IPS-15b (cell line): ENCODE results near the gene GLIS1.

Experiments used
- H3K27me3 ChIP-seq: one replicate; pipeline ENCODE4 v1.6.1; 2013; ENCODE audit warnings: low read length; ENCODE audit not compliant: control insufficient read depth, insufficient read depth
- H3K36me3 ChIP-seq: one replicate; pipeline ENCODE4 v1.6.1; 2013; ENCODE audit warnings: low read length; ENCODE audit not compliant: control insufficient read depth, insufficient read depth
- H3K4me1 ChIP-seq: one replicate; pipeline ENCODE4 v1.6.1; 2013; ENCODE audit warnings: mild to moderate bottlenecking, low read length; ENCODE audit not compliant: control insufficient read depth, insufficient read depth
- H3K4me3 ChIP-seq: one replicate; pipeline ENCODE4 v1.5.1; 2013; ENCODE audit warnings: low read depth, low read length
- H3K9ac ChIP-seq: one replicate; pipeline ENCODE4 v1.6.1; 2013; ENCODE audit warnings: low read depth, mild to moderate bottlenecking, low read length
- H3K9me3 ChIP-seq: one replicate; pipeline ENCODE4 v1.6.1; 2013; ENCODE audit warnings: mild to moderate bottlenecking, low read length; ENCODE audit not compliant: control insufficient read depth, insufficient read depth

Gene GLIS1

DNA sequence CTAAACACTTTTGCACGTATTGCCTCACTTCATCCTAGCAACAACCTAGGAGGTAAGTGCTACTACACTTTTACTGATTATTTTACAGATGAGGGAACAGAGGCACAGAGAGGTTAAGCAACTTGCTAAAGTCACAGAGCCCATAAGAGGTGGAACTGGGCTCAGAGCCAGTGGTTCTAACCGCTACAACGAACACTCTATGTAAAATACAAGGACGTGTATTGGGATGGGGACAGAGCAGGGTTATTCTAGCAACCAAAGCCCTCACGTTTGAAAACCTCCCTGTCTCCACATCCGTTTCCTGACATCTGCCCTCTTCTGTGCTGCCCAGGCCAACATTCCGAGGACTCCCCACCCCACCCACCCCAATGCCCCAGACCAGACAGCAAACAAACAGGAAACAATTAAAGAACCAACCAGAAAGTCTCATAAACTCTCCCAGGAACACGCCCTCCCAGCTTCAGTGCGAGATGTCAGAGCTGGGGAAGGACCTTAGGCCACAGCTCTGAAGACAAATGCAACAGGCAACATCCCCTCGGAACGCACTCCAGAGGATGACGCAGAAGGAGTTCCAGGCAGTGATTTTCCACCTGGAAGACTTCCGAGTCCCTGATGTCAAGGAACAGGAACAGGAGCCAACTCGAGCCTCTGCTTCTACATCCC lies 41.1 kb downstream of the GLIS1 start:
- Histone ChIP-seq H3K27me3 (no peaks in the 10 kb centered on the region), H3K4me1 (no peaks in the 10 kb centered on the region), H3K36me3 (no peaks in the 10 kb centered on the region), H3K4me3 (no peak overlapping the region), H3K9me3 (no peaks in the 10 kb centered on the region), H3K9ac (no peak overlapping the region)

DNA sequence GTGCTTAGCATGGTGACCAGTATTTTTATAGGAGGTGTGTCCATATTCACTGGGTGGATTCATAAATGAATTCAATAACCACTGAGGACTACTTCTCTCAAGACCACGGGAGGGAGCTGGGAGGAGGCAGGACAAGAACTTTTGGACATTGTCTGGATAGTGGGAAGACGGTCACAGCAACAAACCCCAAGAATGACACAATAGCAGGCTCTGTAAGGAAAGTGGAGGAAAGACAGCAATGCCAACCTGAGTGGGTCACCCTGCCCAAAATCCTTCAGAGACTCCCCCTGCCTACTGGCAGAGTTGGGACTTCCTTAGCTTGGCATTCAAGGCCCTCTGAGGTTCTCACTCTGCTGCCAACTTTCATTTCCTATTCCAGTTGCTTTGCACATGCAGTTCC lies 42.0 kb downstream of the GLIS1 start:
- no peaks in the 10 kb centered on the region for H3K36me3 ChIP-seq
- no peak overlapping the region for H3K4me3 ChIP-seq
- H3K27me3 ChIP-seq = no peaks in the 10 kb centered on the region
- H3K9me3 ChIP-seq = no peaks in the 10 kb centered on the region
- no peak overlapping the region for H3K9ac ChIP-seq
- no peaks in the 10 kb centered on the region for H3K4me1 ChIP-seq

DNA sequence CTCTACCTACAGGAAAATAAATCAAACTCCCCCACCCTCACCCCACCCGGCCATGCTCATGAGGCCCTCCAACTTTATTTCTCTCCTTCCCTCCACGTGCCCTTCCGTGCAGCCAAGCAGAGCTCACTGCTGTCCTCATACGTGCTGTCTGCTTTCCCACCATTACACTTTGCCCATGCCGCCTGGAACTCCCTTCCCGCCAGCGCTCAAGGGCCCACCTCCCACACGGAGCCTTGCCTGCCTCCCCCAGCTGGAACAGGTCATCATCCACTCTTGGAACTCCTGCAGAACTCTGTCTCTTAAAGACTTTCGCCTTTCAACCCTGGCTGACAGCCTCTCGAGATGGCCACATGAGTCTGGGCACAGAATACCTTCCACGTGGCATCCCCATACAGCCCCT lies 42.4 kb downstream of the GLIS1 start:
- no peak overlapping the region for H3K4me3 ChIP-seq
- H3K9ac ChIP-seq = no peak overlapping the region
- H3K4me1 ChIP-seq = no peaks in the 10 kb centered on the region
- no peaks in the 10 kb centered on the region for H3K9me3 ChIP-seq
- no peaks in the 10 kb centered on the region for H3K36me3 ChIP-seq
- no peaks in the 10 kb centered on the region for H3K27me3 ChIP-seq

DNA sequence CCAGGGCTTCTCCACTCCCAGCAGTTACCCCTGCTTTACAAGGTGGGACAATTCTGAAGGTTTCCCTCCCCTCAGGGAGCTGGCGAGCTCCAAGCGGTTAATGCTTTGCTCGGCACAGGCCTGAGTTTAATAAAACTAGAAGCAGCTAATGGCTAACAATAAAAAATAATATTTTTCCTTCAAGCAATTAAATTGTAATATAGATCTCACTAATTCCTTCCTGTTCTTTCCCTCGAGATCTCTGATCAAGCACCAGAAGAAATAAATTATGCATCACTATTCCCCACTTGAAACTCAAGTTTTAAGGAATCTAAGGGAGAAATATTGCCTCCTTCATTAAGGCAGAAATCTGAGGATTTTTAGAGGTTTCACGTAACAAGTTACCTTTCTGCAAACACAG lies 42.9 kb downstream of the GLIS1 start:
- no peaks in the 10 kb centered on the region for H3K4me1 ChIP-seq
- no peaks in the 10 kb centered on the region for H3K27me3 ChIP-seq
- H3K4me3 ChIP-seq = no peak overlapping the region
- no peaks in the 10 kb centered on the region for H3K9me3 ChIP-seq
- no peaks in the 10 kb centered on the region for H3K36me3 ChIP-seq
- no peak overlapping the region for H3K9ac ChIP-seq

DNA sequence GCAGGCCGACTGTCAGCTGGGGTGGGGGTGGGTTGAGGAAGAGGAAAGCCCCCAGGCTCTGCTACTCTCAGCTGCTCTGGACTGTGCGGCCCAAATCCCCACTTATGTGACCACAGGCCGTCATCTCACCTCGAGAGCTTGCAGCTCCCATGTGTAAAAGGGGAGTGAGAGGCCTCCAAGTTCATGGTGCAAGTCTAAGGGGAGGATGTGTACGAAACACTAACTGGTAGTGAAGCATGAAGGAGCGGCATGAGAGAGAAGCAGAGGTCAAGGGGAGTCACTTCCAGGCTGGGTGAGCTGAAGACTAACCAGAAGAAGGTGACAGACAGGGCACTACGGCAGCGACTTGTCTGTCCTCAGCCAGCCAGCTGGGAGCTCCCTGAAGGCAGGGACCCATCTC lies 43.8 kb downstream of the GLIS1 start:
- Histone ChIP-seq H3K27me3 (no peaks in the 10 kb centered on the region), H3K4me1 (no peaks in the 10 kb centered on the region), H3K9ac (no peak overlapping the region), H3K9me3 (no peaks in the 10 kb centered on the region), H3K4me3 (no peak overlapping the region), H3K36me3 (no peaks in the 10 kb centered on the region)

DNA sequence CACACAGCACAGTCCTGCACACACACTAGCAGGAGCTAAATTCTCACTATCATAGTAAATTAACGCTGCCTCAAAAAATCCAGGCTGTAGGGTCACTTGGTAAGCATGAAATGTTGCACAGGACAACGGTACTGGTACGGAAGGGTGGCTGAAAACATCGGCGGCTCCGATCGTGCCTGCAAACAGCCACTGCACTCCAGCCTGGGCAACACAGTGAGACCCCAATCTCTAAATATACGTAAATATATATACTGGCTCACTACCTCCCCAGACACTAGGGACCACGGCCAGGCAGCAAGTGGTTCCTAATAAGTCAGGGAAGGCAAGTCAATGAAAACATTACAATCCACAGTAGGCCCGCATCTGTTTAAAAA lies 44.3 kb downstream of the GLIS1 start:
- H3K9me3 ChIP-seq = no peaks in the 10 kb centered on the region
- no peaks in the 10 kb centered on the region for H3K4me1 ChIP-seq
- H3K27me3 ChIP-seq = no peaks in the 10 kb centered on the region
- no peak overlapping the region for H3K4me3 ChIP-seq
- no peaks in the 10 kb centered on the region for H3K36me3 ChIP-seq
- H3K9ac ChIP-seq = no peak overlapping the region

DNA sequence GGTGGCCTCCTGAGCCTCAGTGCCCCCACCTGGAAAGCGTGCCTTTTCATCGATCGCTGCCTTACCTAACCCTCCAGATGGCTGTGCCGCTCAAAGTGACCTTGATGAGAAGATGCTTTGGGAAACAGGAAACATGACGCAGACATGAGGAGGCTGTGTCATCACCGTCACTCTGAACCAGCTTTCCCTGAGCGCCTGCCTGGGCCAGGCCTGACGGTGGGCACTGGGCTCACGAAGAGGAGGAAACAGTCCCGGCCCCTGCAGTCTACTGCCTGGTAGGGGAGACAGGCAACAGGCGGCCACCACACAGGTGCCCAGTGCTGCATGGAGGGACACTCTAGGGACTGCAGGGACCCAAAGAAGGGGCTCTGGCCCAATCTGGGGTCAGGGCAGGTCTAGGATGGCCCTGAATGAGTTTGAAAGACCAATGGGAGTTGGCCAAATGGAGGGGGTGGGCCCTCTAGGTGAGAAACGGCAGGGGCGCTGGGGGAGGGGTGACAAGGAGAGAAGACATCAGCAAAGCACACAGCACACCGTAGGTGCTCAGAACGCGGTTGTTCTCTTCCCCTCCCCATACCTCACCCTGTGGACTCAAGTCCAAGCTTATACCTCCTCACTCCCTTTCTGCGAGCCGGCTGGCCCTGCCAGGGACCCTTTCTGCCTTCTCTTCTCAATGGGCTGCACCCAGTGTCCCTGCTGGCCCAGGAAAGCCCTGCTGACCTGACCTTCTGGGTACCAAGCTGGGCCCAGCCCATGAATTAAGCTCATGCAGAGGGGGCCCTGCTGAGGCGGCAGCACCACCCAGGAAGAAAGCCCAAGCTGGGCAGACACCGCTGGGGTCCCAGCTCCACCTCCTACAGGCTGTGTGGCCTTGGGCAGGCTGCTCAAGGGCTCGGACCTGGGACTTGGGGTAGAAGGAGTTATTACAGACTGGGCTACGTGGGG lies 44.9 kb downstream of the GLIS1 start:
- Histone ChIP-seq H3K4me3 (no peak overlapping the region), H3K9me3 (no peaks in the 10 kb centered on the region), H3K4me1 (no peaks in the 10 kb centered on the region), H3K9ac (peak overlapping the region; percentile 12), H3K27me3 (no peaks in the 10 kb centered on the region), H3K36me3 (no peaks in the 10 kb centered on the region)

DNA sequence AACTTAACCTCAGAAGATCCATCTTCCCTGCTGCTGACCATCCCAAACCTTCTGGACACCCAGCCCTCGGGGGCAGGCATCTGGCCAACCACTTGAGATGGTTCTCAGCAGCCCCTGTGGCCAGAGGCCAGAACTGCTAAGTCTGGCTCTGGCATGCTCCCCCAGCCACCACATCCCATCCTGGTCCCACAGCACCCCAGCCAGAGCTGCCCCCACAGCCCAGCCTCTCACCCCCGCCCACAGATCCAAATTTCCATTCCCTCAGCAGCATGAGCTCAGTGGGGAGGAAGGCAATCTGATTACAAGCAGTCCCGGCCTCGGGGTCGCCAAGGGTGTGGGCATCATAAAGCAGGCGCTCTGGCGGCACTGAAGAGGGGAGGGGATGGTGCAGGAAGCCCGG lies 45.6 kb downstream of the GLIS1 start:
- H3K36me3 ChIP-seq = no peaks in the 10 kb centered on the region
- no peak overlapping the region for H3K9ac ChIP-seq
- no peaks in the 10 kb centered on the region for H3K27me3 ChIP-seq
- H3K4me1 ChIP-seq = no peaks in the 10 kb centered on the region
- no peak overlapping the region for H3K4me3 ChIP-seq
- H3K9me3 ChIP-seq = no peaks in the 10 kb centered on the region

DNA sequence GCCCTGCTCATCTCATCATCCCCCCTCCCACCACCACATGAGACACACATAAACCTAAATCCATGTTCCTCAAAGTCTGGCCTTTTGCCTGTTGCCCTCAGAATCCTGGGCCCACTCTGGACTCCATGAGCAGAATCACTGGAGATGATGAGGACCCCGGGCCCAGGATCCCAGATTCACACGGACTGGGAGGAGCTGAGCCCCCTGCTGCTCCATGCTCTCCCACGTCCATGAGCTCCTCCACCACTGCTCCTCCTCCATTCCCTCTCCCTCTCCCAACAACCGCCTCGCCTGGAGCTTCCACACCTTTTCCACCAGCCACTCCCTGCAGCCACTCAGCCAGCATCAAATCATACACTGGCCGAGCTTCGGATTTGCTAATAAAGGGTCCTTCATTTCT lies 47.6 kb downstream of the GLIS1 start:
- H3K27me3 ChIP-seq = peaks cover 7% of the 10 kb centered on the region

DNA sequence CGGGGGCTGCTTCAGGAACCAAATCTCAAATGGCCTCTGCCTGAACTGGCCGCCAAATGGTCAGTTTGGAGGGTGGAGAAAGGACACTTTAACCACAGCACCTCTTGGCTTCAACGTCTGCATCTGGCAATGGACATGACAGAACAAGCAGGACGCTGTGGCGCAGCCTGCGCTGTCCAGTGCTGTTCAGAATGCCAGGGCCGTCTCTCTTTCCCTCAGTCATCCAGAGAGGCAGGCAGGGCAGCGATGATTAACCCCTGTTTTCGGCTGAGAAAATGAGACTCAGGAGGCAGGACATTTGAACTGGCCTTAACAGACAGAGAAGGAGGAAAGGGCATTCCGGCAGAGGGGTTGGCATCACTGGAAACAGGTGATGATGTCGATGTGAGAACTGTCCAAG lies 48.6 kb downstream of the GLIS1 start:
- Histone ChIP-seq H3K9me3 (no peaks in the 10 kb centered on the region), H3K4me1 (peaks cover 6% of the 10 kb centered on the region), H3K4me3 (no peak overlapping the region), H3K9ac (no peak overlapping the region), H3K36me3 (no peaks in the 10 kb centered on the region), H3K27me3 (peaks cover 13% of the 10 kb centered on the region)

More for the DNA sequence above, 47.6 kb downstream of the GLIS1 start:
- peaks cover under 1% of the 10 kb centered on the region for H3K4me1 ChIP-seq
- H3K9me3 ChIP-seq = no peaks in the 10 kb centered on the region
- H3K9ac ChIP-seq = no peak overlapping the region
- no peak overlapping the region for H3K4me3 ChIP-seq
- no peaks in the 10 kb centered on the region for H3K36me3 ChIP-seq

DNA sequence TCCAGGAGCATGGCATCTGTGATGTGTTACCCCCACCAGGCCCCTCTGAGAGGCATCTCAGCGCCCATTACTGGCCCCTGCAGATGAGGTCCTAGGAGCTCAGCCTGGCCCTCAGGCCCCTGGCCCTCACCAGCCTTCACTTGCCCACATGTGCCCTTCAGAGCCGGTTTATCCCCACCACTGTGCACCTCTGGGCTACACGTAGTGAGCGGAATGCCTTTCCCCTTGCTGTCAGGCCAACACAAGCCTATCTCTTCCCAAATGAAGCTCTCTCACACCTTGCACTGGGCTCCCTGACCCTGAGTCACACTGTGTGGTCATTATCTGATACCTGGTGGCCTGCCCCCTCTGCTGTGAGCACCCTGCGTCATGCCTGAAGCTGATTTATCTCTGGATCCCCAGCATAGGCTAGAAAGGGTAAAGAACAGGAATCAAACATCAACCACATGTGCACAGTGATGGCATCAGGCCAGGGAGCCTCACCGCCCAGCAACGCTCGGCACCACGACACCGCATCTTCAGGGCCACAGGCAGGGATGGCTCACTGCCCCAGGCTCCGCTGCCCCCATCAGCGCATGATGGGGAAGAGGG lies 49.1 kb downstream of the GLIS1 start:
- peaks cover 7% of the 10 kb centered on the region for H3K4me1 ChIP-seq
- H3K27me3 ChIP-seq = peaks cover 19% of the 10 kb centered on the region
- H3K36me3 ChIP-seq = no peaks in the 10 kb centered on the region
- H3K9ac ChIP-seq = no peak overlapping the region
- no peaks in the 10 kb centered on the region for H3K9me3 ChIP-seq
- H3K4me3 ChIP-seq = no peak overlapping the region

DNA sequence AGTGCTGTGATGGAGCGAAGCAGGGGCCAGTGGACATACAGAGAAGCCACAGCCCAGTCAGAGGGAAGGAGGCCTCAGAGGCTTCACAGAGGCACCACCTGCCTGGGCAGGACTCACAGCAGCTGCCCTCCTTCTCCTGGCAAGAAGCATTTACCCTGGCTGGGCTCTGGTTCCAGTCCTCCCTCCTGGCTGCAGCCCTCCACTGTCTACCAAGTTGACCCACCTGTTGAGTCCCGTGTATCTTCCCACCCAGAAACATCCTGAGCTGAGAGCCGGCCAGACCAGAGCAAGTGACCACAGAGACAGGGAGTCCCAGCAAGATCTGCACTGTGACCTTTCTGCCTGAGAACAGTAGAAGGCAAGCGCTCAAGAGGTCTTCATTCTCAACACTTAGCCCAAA lies 49.7 kb downstream of the GLIS1 start:
- Histone ChIP-seq H3K36me3 (no peaks in the 10 kb centered on the region), H3K9ac (no peak overlapping the region), H3K4me1 (peaks cover 7% of the 10 kb centered on the region), H3K27me3 (peaks cover 25% of the 10 kb centered on the region), H3K9me3 (no peaks in the 10 kb centered on the region), H3K4me3 (no peak overlapping the region)
